Stomach (tissue), 9 donors: ENCODE measurements around the gene TRERF1. TPM values are rescaled to one million over a fixed set of nuclear protein-coding genes. Genes with fewer than 3 reads are reported as not detected.

Experiments used
- DNase-seq, 2 donors: peaks; one replicate each; pipeline versions ENCODE4 v3.0.0 to v3.0.0-alpha.2; 2013 to 2019
- H3K27ac ChIP-seq, 5 donors: fragments of 200-600 bp in 4 of 5; sonication (generic) in 4 of 5; one replicate each; pipeline ENCODE4 v1.5.1; 2013 to 2019; ENCODE audit warnings: mild to moderate bottlenecking in 1 of 5, moderate library complexity in 1 of 5
- H3K27me3 ChIP-seq, 3 donors: fragments of 200-600 bp; sonication (generic); one replicate each; pipeline ENCODE4 v1.5.1; 2017 to 2019; ENCODE audit warnings: mixed run types in 1 of 3
- H3K36me3 ChIP-seq, 4 donors: fragments of 200-600 bp; sonication (generic); 1 replicate in 3 of 4; 2 replicates in 1 of 4; pipeline ENCODE4 v1.5.1; 2016 to 2019
- H3K4me1 ChIP-seq, 4 donors: fragments of 200-600 bp; sonication (generic); one replicate each; pipeline ENCODE4 v1.5.1; 2016 to 2019
- H3K4me3 ChIP-seq, 4 donors: fragments of 200-600 bp; sonication (generic) in 3 of 4; one replicate each; pipeline ENCODE4 v1.5.1; 2016 to 2019; ENCODE audit warnings: mild to moderate bottlenecking in 1 of 4
- H3K9me3 ChIP-seq, 4 donors: fragments of 200-600 bp; sonication (generic); one replicate each; pipeline ENCODE4 v1.5.1; 2016 to 2019
- EP300 ChIP-seq: sonication (generic); formaldehyde crosslinking; IDR thresholded peaks from one replicate; pipeline ENCODE4 v1.6.1; 2017; ENCODE audit warnings: antibody characterized with exemption
- POLR2A ChIP-seq, 4 donors: fragments of 450-650 bp; IDR thresholded peaks; one replicate each; pipeline ENCODE4 v1.6.1; 2016; ENCODE audit warnings: antibody characterized with exemption in 4 of 4, control low read depth in 2 of 4, mild to moderate bottlenecking in 1 of 4, moderate library complexity in 1 of 4
- POLR2AphosphoS5 ChIP-seq, 3 donors: sonication (generic); formaldehyde crosslinking; IDR thresholded peaks; one replicate each; pipeline ENCODE4 v1.6.1; 2016; ENCODE audit warnings: antibody characterized with exemption in 3 of 3
- WGBS, 5 donors: extraction: QIAGEN DNeasy Blood & Tissue Kit in 3 of 5; methylation state at CpG; one replicate each; pipeline versions ENCODE4 v1.1.5 to v1.1.7; 2013 to 2018; 5-methylcytosine and 5-hydroxymethylcytosine counted together
- intact Hi-C: fragments of 100-400 bp; cut with DNase I; formaldehyde crosslinking; loops from one replicate; pipeline ENCODE4 v1.15.1; 2023; ENCODE audit warnings: low total_unique reads
- polyA plus RNA-seq, 3 donors: library from polyadenylated mRNA; stranded (reverse); fragments of 200-250 nt; gene quantifications; one replicate each; pipeline ENCODE4 v1.2.3, GENCODE V29; 2013
- total RNA-seq, 5 donors: library from RNA; depleted of rRNA; stranded (reverse); fragments of >200 nt; gene quantifications; one replicate each; pipeline versions ENCODE4 v1.1.0 to v1.2.3, GENCODE V29; 2014 to 2016
- TF ChIP-seq, protein P1 (sequence below), 7 experiments: fragments of 450-650 bp in 4 of 7; fragments of 200-600 bp in 3 of 7; sonication (generic) in 3 of 7; IDR thresholded peaks; one replicate each; pipeline ENCODE4 v1.5.1; 2016 to 2019; ENCODE audit warnings: antibody characterized with exemption in 7 of 7, control low read depth in 2 of 7, mild to moderate bottlenecking in 1 of 7
- donor health status: healthy with polysubstance abuse.
- donor health status: Bipolar disorder and iron deficiency.
- donor health status: healthy.

Gene TRERF1
- total and polyA plus RNA-seq, 8 donors = 2.1 to 8.1 (median 4.9) TPM

DNA sequence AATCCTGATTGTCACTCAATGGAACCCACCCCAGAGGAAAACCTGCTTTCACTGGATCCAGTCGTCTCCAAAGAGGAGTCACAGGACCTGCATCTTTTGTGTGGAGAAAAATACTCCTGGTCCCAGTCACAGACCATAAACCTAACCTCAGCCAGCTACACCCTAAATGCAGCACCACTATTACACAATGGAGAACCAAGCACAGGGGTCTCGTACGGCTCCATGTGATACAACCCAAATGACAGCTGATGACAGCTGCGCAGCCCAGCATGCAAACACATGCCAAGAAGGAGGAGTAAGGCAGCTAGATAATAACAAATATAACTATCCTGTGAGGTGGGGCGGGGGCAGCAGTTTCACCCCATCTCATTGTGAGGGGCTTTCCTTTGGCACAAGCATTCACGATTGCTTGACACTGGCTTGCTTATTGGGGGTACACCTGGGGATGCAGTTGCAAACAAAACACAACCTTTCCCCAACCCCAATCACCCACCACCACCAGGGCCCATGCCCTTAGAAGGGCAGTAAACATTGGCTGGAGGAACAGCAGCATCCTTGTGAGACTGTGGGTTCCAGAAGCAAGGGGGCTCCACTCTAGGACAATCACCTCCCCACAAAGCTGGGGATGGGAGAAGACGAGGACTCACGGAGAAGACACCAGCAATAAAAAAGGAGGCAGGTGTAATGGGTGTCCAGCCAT lies 51.5 kb downstream of the TRERF1 start:
- DNase-seq = no peak
- H3K27ac ChIP-seq = no peak overlapping the region
- no peaks in the 10 kb centered on the region for H3K36me3 ChIP-seq
- no peaks in the 10 kb centered on the region for H3K27me3 ChIP-seq
- H3K4me3 ChIP-seq = no peak overlapping the region
- intact Hi-C loops = no loop called here
- peaks cover 16 to 44% (median 22%) of the 10 kb centered on the region in 4 donors for H3K4me1 ChIP-seq
- H3K9me3 ChIP-seq = no peaks in the 10 kb centered on the region
- 85 to 94% (median 88%) methylated on average over 8 of the region's 8 CpGs for WGBS, 5 donors
- TF ChIP-seq, protein P1, sequence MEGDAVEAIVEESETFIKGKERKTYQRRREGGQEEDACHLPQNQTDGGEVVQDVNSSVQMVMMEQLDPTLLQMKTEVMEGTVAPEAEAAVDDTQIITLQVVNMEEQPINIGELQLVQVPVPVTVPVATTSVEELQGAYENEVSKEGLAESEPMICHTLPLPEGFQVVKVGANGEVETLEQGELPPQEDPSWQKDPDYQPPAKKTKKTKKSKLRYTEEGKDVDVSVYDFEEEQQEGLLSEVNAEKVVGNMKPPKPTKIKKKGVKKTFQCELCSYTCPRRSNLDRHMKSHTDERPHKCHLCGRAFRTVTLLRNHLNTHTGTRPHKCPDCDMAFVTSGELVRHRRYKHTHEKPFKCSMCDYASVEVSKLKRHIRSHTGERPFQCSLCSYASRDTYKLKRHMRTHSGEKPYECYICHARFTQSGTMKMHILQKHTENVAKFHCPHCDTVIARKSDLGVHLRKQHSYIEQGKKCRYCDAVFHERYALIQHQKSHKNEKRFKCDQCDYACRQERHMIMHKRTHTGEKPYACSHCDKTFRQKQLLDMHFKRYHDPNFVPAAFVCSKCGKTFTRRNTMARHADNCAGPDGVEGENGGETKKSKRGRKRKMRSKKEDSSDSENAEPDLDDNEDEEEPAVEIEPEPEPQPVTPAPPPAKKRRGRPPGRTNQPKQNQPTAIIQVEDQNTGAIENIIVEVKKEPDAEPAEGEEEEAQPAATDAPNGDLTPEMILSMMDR (IDR thresholded peaks at IDR 0.05) = no peak
- TF ChIP-seq EP300 (no peak), POLR2AphosphoS5 (IDR thresholded peaks at IDR 0.05) (no peak), POLR2A (IDR thresholded peaks at IDR 0.05) (no peak)

DNA sequence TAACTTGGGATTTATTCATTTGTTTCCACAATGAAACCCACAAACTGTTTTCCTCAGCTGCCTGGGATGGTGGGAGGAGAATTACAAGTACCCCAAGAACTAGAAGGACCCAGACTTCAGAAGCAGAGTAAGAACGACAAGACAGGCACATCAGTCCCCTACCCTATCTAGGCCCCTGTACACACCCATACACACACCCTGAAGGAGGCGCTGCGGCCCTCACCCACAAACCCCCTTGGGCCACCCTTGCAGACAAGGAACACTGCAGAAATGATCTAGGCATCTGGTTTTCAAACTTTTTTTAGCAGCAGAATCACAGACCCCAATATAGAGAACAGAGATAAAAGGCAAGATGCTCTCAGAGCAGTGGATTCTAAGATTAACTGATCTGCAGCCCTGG lies 55.0 kb downstream of the TRERF1 start:
- no peak for DNase-seq
- Histone ChIP-seq H3K27ac (no peak overlapping the region), H3K9me3 (no peaks in the 10 kb centered on the region), H3K4me1 (peaks cover 0 to 17% (median 11%) of the 10 kb centered on the region in 4 donors), H3K36me3 (no peaks in the 10 kb centered on the region), H3K27me3 (no peaks in the 10 kb centered on the region), H3K4me3 (no peak overlapping the region)
- WGBS, 5 donors = 72 to 92% (median 87%) methylated on average over 3 of the region's 3 CpGs
- TF ChIP-seq POLR2A (IDR thresholded peaks at IDR 0.05) (no peak), POLR2AphosphoS5 (IDR thresholded peaks at IDR 0.05) (no peak), EP300 (no peak)
- TF ChIP-seq, protein P1 (IDR thresholded peaks at IDR 0.05) = no peak
- intact Hi-C loops = no loop called here

DNA sequence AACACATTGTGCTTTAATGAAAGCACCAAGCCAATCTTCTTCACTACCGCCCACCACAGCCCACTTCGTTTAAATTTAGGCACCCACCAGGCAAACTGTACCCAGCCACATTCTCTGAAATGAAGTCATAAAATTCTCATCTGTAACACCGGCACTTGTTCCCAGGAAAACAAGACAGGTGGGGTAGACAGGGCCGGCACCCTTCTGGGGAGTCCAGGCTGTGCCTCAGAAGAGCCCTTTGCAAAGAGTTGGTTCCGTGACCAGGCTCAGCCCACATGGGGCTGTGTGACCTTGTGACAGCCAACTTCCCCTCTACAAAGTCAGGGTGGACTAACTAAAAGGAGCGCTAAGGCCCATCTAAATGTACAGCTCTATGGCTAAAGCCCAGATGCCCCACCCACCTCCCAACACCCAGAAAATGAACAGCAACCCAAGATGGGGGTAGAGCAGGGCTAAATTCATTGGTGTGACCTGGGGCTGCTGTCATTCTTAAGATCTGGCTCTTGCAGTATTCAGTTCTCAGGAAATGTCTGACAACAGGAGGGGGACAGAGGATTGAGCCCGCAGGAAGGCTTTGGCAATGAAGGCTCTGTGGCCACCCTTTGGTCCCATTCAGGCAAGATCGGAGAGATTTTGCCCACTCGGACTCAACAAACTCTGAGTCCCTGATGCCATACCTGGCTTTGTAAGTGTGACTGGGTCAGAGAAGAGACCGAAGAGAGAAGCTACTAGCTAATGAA lies 56.7 kb downstream of the TRERF1 start:
- H3K27me3 ChIP-seq = no peaks in the 10 kb centered on the region
- H3K36me3 ChIP-seq = no peaks in the 10 kb centered on the region
- H3K27ac ChIP-seq = no peak overlapping the region
- DNase-seq = no peak
- intact Hi-C loops = no loop called here
- WGBS, 5 donors = 87 to 93% (median 92%) methylated on average over 9 to 10 of the region's 10 CpGs
- no peak for TF ChIP-seq POLR2AphosphoS5 (IDR thresholded peaks at IDR 0.05)
- no peak for TF ChIP-seq POLR2A (IDR thresholded peaks at IDR 0.05)
- TF ChIP-seq, protein P1 (IDR thresholded peaks at IDR 0.05) = no peak
- TF ChIP-seq EP300 = no peak
- H3K4me3 ChIP-seq = no peak overlapping the region
- no peaks in the 10 kb centered on the region for H3K9me3 ChIP-seq
- peaks cover 6 to 23% (median 14%) of the 10 kb centered on the region in 4 donors for H3K4me1 ChIP-seq

DNA sequence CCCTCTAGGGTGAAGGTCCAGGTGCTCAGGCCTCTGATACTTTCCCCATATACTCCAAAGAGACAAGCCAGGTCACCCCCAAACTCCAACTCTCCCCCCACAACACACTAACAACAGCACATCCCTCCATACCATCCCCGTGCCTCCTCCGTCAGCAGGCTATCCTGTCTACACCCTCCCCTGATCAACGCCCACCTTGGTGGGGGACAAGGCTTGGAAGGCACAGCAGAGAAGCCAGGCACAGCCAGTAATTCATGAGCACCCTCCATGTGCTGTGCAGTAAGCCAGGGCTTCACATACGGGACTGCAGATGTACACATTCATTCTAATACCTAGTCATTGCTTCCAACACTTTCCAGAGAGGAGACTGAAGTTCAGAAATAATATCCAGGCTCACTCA lies 57.6 kb downstream of the TRERF1 start:
- intact Hi-C loops = no loop called here
- TF ChIP-seq, protein P1 (IDR thresholded peaks at IDR 0.05) = no peak
- H3K36me3 ChIP-seq = no peaks in the 10 kb centered on the region
- peaks cover 6 to 29% (median 18%) of the 10 kb centered on the region in 4 donors for H3K4me1 ChIP-seq
- H3K27me3 ChIP-seq = no peaks in the 10 kb centered on the region
- H3K9me3 ChIP-seq = no peaks in the 10 kb centered on the region
- no peak overlapping the region for H3K27ac ChIP-seq
- H3K4me3 ChIP-seq = no peak overlapping the region
- WGBS, 5 donors = 84 to 96% (median 94%) methylated on average over 4 of the region's 4 CpGs
- DNase-seq = no peak
